ENCODE measurements around the gene SMOC1.

Gene SMOC1

GRCh38 chr14:69983317-69983716, 104.1 kb downstream of the SMOC1 start:
- DNase-seq, result no peak

DNA sequence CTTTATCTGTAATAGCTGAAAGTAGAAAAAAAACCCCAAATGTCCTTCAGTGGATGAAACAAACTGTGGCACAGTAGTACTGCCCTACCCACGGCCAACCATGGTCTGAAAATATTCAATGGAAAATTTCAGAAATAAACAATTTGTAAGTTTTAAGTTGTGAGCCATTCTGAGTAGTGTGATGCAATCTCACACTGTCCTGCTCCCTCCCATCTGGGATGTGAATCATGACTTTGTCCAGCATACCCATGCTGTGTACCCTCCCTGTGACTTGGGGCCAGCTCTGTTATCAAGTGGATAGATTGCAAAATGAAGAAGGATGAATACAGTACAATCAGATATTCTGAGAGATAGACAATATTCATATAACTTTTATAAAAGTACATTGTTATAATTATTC, 106.2 kb downstream of the SMOC1 start:
- DNase-seq, result peak; percentile 2

- no peak for DNase-seq
Measured at GRCh38 chr14:69986336-69986735, 107.1 kb downstream of the SMOC1 start.

DNA sequence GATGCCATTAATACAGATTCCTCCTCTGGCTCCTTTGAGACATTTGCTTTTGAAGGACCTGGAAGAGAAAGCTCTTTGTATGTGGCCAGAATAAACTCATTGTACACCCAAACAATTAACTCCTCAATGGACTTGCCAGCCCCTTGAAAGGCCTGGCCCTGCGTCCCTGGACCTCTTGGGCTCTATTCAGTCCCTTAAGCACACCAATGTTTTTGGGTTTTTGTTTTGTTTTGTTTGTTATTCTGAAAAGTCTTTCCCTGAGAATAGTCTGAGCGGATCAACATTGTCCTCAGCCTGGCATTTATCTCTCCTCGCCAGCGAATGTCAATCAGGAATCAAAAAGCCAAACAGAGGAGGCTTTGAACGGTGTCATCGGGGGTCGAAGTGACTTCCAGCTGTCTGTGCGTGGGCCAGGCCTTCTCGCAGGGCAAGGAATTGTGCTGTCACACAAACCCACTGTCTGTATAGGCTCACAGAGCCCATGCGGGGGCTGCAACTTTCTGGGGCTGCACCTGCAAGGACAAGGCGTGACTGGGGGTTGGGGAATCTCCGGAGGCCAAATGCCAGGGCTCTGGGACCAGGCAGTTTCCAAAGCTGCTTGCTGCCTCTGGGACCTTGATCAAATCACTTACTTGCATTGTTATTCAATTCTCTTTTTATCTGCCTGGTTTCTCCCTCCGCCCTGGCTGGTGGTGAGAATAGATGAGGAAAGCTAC, 108.3 kb downstream of the SMOC1 start:
- no peak for DNase-seq

DNA sequence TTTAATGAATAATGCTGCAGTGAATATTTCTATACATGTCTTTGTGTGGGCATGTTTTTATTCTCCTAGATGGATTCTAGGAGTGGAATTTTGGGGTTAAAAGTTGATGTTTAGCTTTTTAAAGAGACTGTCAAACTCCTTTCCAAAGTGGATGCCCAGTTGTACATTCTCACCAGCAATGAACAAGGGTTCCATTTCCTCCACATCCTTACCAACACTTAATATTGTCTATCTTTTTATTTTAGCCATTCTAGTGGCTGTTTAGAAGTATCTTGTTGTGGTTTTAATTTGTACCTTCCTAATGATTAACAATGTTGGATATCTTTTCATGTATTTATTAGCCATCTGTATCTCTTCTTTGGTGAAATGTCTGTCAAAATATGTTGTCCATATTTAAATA, 109.8 kb downstream of the SMOC1 start:
- DNase-seq, result no peak

- DNase-seq, result no peak
Measured at GRCh38 chr14:69989622-69990021, 110.4 kb downstream of the SMOC1 start.

- no peak for DNase-seq
Measured at GRCh38 chr14:69990323-69990722, 111.1 kb downstream of the SMOC1 start.

DNA sequence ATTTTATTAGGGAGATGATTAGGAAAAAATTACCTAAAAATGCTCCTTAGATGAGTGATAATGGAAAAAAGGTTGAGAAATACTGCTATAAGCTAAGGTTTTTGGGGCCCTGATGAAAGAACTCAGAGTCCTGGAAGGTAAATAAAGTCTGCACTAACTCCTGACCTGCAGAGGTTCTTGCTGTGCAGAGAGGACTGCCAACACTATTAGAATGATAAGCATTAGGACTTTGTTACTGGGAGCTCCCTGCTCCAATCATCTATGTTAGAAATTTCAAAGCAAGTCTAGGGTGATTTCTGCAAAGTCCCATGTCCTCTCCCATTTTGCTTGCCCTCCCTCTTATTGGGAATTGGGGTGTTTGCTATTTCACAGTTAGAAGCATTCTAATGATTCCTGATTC, 112.2 kb downstream of the SMOC1 start:
- DNase-seq, result no peak

DNA sequence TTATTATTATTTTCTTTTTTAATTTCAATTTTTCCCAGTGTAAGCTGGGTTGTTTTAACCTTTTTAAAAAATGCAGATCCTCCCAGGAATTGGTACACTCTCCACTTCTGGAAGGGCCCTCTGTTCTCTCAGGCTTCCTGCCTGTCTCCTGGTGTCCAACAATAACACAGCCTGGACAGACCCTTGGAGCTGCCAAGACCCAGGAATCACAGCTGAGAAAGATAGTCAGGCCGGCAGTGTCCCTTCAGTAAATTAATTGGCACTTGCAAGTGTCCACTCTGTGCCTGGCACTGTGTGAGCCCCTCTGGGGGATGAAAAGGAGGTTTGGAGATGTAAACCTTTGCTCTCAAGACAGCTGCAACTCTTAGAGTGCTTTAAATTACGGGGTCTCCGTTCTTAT, 113.3 kb downstream of the SMOC1 start:
- DNase-seq, result no peak

DNA sequence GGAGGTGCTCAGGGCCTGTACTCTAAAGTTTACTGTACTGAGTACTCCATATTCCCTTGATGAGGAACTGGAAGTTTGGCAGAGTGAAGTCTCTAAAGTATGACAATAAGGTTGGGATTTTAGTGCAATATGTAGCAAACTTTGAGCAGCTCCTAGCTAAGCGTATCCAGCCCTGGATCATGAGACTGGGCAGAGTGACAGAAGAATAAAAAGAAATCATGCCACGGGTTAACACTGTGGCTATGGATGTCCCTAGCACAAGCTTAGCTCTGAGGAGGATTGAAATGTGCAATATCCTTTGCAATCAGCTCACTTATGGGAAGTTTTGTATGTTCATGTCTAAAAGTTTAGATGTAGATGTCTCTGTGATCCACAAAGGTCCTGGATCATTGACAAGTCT, 114.1 kb downstream of the SMOC1 start:
- DNase-seq, result no peak

GRCh38 chr14:69994002-69994401, 114.8 kb downstream of the SMOC1 start:
- no peak for DNase-seq

DNA sequence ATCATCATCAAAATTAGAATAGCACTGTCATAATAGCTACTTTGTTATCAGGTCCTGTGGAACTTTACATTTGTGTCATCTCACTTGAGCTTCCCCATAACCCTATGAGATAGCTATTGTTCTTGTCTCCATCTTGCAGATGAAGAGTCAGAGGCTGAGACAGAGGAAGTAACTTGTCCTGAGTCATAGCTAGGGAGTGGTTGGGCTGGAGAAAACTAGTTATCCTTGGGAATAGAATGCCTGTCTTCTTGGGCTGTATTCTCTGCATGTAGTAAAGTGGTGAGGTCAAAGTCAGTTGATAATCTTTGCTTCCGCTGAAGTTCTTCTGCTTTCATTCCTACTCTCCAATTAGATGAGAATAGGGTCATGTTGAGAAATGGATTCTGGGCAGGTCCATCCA, 117.0 kb downstream of the SMOC1 start:
- DNase-seq, result no peak

GRCh38 chr14:69997849-69998248, 118.6 kb downstream of the SMOC1 start:
- DNase-seq, result peak; percentile 2

DNA sequence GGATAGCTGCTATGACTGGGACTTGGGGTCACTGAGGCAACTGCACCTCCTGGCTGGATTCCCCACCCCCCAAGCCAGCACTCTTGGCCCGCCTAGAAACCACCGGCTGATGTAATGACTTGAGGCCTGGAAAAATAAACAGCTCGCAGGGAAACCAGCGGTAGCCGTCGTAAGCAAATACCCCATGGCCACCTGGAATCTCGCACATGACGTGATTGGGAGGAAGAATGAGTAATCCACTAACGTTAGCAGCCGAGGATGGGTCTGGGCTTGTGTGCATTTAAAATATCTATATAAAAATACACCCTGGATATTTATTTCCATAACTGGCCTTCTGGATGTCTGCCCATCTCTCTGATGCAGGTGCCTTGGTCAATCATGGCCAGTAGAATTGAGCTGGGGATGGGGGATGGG, 120.1 kb downstream of the SMOC1 start:
- DNase-seq, result peak; percentile 25

DNA sequence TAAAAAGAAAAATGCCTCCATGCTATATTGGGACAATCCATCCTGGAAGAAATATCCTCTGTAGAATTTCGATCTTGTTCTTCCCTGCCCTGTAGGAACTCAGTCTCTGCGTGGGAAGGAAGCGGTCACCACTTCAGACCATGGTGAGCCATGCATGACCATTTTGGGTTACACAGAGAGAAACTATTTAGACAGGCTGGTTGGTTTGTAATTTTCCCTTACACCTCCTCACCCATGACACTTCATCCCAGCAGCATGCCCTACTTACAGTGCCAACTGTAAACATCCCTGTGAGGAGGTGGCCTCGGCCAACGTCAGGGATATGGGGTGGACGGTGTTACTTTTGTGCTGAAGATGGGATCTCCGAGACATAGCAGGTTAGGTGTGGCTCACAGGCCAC, 121.4 kb downstream of the SMOC1 start:
- DNase-seq, result no peak

- DNase-seq, result no peak
Measured at GRCh38 chr14:70002589-70003346, 123.6 kb downstream of the SMOC1 start.

DNA sequence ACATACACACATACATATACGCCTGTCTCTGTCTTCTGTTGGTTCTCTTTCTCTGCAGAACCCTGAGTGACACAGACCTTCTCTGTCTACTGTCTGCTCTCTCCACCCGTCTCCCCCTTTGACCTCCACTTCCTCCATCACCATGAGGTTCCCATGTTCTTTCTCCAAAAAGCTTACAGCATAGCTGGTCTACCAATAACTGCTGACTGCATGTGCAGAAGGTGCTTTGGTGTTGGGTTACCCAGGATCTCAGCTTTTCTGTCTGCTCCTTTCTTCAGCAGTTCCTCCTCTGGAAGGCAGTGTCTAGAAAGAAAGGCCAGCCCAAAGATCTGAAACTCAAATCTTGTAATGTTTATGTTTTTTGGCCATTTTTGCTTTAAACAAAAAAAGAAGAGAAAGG, 125.6 kb downstream of the SMOC1 start:
- DNase-seq, result no peak

GRCh38 chr14:70005281-70005805, 126.1 kb downstream of the SMOC1 start:
- no peak for DNase-seq

GRCh38 chr14:70006699-70007098, 127.5 kb downstream of the SMOC1 start:
- DNase-seq, result no peak

- no peak for DNase-seq
Measured at GRCh38 chr14:70008284-70009262, 129.4 kb downstream of the SMOC1 start.

- no peak for DNase-seq
Measured at GRCh38 chr14:70009961-70010360, 130.7 kb downstream of the SMOC1 start.

GRCh38 chr14:70011098-70011497, 131.9 kb downstream of the SMOC1 start:
- DNase-seq, result no peak

DNA sequence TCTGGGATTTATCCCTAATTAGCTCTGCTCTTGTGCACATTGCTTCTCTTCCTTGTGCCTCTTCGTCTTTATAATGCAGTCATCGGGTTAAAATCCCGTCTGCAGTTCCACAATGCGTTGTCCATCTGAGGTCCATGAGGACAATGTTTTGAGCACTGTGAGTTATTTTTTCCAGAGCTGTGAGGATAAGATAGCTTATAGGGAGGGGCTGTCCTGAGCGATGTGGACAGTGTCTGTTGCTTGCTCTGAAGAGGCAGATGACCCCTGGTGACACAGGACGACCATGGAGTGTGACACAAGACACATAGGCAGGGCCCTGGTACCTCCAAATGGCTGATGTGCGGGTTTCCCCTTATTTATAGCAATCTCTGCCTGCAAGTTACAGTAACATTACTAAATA, 132.5 kb downstream of the SMOC1 start:
- DNase-seq, result no peak

Measured in fibroblast of skin of abdomen (primary cell).